Mucosa of rectum (tissue), 2 donors: Measurements from ENCODE around the gene RAPH1.
A peak's percentile ranks its signal among the peaks of the same experiment; 100 is the strongest.

Source experiments
- H3K27ac ChIP-seq, 2 donors: one replicate each; pipeline ENCODE4 v1.7.0; 2013; ENCODE audit warnings: inconsistent platforms in 2 of 2, low read depth in 2 of 2, low read length in 2 of 2
- H3K27me3 ChIP-seq, 2 donors: one replicate each; pipeline ENCODE4 v1.7.0; 2013; ENCODE audit warnings: low read length in 2 of 2; ENCODE audit not compliant: control insufficient read depth in 2 of 2, insufficient read depth in 2 of 2
- H3K36me3 ChIP-seq, 2 donors: one replicate each; pipeline ENCODE4 v1.7.0; 2013; ENCODE audit warnings: low read length in 2 of 2; ENCODE audit not compliant: control insufficient read depth in 2 of 2, insufficient read depth in 2 of 2
- H3K4me1 ChIP-seq, 2 donors: one replicate each; pipeline ENCODE4 v1.7.0; 2013; ENCODE audit warnings: low read length in 2 of 2, mild to moderate bottlenecking in 1 of 2; ENCODE audit not compliant: control insufficient read depth in 2 of 2, insufficient read depth in 2 of 2
- H3K4me3 ChIP-seq, 2 donors: one replicate each; pipeline ENCODE4 v1.7.0; 2013; ENCODE audit warnings: low read length in 2 of 2
- H3K9ac ChIP-seq, 2 donors: one replicate each; pipeline ENCODE4 v1.7.0; 2013; ENCODE audit warnings: low read length in 2 of 2, low read depth in 1 of 2, mild to moderate bottlenecking in 1 of 2
- H3K9me3 ChIP-seq, 2 donors: one replicate each; pipeline ENCODE4 v1.7.0; 2013; ENCODE audit warnings: low read length in 2 of 2; ENCODE audit not compliant: control insufficient read depth in 2 of 2
- donor health status: healthy.
- donor health status: Normal muscosa, but diverticular disease.

RAPH1 gene

DNA sequence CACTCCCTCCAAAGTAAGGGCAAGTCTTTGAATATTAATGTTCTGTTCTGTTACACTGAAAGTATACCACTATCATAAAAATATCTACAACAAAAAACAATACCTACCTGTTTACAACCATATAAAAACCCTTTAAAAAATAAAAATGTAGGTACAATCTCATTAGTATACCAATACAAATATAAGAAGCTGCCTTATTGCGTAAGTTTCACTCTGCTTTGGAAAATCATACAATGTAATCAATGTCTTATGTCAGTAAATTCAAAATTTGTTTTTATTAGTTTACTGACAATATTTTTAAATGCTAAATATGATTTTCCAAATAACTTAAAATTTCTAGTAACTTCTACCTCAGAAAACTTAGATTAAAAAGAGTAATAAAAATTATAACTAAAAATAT, 72.8 kb downstream of the RAPH1 start:
- Histone ChIP-seq H3K27ac (no peak overlapping the region), H3K9me3 (no peaks in the 10 kb centered on the region), H3K27me3 (no peaks in the 10 kb centered on the region), H3K36me3 (peaks cover 10 to 16% of the 10 kb centered on the region in 2 donors), H3K4me3 (no peak overlapping the region), H3K9ac (no peak overlapping the region), H3K4me1 (no peaks in the 10 kb centered on the region)

DNA sequence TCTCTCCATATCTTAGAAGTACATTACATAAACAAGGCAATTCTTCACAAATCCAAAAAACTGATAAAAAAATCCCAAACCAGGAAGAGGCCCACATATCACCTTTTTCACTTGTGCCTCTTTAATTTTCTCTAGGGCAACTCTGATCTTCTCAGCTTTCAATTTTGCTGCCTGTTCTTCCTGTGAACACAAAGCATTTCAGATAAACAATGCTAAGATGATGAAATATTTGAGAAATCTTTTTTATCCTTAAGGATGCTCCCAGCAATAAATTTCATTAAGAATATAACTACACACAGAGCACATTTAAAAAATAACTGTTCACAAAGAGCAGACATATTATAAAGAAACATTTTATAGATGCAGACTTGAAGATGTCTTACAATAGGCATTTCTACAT, 73.4 kb downstream of the RAPH1 start:
- Histone ChIP-seq H3K4me3 (no peak overlapping the region), H3K9ac (no peak overlapping the region), H3K9me3 (no peaks in the 10 kb centered on the region), H3K36me3 (peaks cover 11 to 16% of the 10 kb centered on the region in 2 donors), H3K27ac (no peak overlapping the region), H3K27me3 (no peaks in the 10 kb centered on the region), H3K4me1 (no peaks in the 10 kb centered on the region)

DNA sequence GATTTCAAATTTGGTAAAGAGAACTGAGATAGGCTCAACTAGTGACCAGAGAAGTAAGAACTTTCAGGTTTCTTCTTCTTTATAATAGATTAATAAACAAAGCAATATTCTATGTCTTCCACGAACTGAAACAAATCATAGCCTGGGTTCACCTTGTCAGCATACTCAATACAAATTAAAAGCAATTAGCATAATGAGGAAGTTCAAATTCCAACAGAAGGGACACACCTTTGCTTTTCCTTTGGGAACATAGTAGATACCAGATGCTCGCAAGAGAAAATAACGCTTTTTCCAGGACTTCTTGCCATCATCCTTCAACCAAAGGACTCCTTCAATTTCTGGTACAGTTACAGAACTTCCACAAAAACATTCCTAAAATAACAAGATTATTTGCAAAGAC, 79.9 kb downstream of the RAPH1 start:
- H3K9me3 ChIP-seq: no peaks in the 10 kb centered on the region
- no peak overlapping the region for H3K4me3 ChIP-seq
- no peaks in the 10 kb centered on the region for H3K27me3 ChIP-seq
- no peak overlapping the region for H3K27ac ChIP-seq
- peaks cover 0 to 12% of the 10 kb centered on the region in 2 donors for H3K4me1 ChIP-seq
- peaks cover 22 to 26% of the 10 kb centered on the region in 2 donors for H3K36me3 ChIP-seq
- H3K9ac ChIP-seq: no peak overlapping the region

DNA sequence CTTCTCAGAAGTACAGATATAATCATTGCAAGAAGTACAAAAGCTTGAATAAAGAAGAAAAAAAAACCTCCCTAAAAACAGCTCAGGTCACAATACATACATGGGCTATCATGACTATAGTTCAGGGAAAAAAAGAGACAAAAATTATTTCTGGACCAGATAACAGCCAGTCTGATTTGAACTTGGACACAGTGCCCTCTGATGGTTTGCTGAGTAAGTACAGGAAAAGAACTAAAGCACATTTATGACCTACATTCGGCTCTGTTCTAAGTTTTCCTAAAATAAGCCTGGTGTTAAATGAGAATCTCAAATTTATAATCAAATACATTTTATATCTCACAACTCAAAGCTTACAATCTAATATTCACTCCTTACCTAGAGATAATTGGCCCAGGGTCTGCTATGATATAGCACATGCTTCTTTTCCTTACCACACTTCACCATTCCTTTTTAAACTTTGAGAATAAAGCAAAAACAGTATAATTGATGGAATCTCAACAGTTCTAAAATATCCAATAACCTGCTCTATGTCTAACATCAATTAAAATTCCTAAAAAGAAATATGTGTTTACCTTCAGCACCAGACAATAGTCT, 81.1 kb downstream of the RAPH1 start:
- H3K4me3 ChIP-seq: no peak overlapping the region
- H3K9ac ChIP-seq: peak overlapping the region in 1 of 2 donors; percentile 33
- H3K9me3 ChIP-seq: no peaks in the 10 kb centered on the region
- no peak overlapping the region for H3K27ac ChIP-seq
- peaks cover 20 to 21% of the 10 kb centered on the region in 2 donors for H3K36me3 ChIP-seq
- H3K4me1 ChIP-seq: peaks cover 0 to 12% of the 10 kb centered on the region in 2 donors
- no peaks in the 10 kb centered on the region for H3K27me3 ChIP-seq

- no peak overlapping the region for H3K27ac ChIP-seq
- no peak overlapping the region for H3K9ac ChIP-seq
- peaks cover 0 to 12% of the 10 kb centered on the region in 2 donors for H3K4me1 ChIP-seq
- H3K9me3 ChIP-seq: no peaks in the 10 kb centered on the region
- H3K27me3 ChIP-seq: no peaks in the 10 kb centered on the region
- H3K36me3 ChIP-seq: peaks cover 22 to 24% of the 10 kb centered on the region in 2 donors
- no peak overlapping the region for H3K4me3 ChIP-seq
Measured at GRCh38 chr2:203451689-203452088, 83.4 kb downstream of the RAPH1 start.

DNA sequence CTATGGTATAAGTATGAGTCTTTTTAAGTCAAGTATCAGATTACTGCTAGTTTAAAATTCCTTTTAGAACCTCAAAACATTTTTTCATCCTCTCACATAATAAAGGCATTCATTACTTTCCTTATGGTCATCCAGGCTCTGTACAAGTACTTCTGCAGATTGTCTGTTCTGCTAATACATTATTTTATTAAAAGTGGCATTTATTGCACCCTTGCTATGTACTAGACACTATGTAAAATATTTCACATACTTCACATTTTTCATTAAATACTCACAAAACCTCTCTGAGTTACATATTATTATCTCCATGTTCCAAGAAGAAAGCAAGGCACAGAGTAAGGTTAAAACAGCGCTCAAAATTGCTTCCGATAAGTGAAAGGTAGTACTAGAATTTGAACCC, 84.1 kb downstream of the RAPH1 start:
- Histone ChIP-seq H3K9me3 (no peaks in the 10 kb centered on the region), H3K4me1 (peaks cover 0 to 12% of the 10 kb centered on the region in 2 donors), H3K4me3 (no peak overlapping the region), H3K27ac (no peak overlapping the region), H3K9ac (no peak overlapping the region), H3K27me3 (no peaks in the 10 kb centered on the region), H3K36me3 (peaks cover 23 to 31% of the 10 kb centered on the region in 2 donors)

DNA sequence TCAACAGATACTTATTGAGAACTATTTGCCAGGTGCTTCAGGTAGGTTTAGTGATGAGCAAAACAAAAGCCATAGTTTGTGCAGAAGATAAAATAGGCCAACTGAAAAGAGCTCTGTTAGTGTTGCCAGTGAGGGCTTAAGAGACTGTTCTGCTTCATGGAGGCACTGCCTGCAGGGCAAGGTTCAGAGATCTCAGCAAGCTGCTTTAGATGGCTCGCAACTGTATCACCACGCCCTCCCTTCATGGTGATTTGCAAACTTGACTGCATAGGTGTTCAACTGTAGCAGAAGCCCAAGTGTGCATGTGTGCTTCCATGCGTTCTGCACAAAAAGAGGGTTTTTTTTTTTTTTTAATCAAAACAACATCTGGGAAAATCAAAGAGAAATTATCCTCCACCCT, 84.5 kb downstream of the RAPH1 start:
- H3K27ac ChIP-seq: no peak overlapping the region
- peaks cover 0 to 10% of the 10 kb centered on the region in 2 donors for H3K4me1 ChIP-seq
- no peaks in the 10 kb centered on the region for H3K9me3 ChIP-seq
- H3K4me3 ChIP-seq: no peak overlapping the region
- H3K9ac ChIP-seq: no peak overlapping the region
- no peaks in the 10 kb centered on the region for H3K27me3 ChIP-seq
- H3K36me3 ChIP-seq: peaks cover 23 to 34% of the 10 kb centered on the region in 2 donors

DNA sequence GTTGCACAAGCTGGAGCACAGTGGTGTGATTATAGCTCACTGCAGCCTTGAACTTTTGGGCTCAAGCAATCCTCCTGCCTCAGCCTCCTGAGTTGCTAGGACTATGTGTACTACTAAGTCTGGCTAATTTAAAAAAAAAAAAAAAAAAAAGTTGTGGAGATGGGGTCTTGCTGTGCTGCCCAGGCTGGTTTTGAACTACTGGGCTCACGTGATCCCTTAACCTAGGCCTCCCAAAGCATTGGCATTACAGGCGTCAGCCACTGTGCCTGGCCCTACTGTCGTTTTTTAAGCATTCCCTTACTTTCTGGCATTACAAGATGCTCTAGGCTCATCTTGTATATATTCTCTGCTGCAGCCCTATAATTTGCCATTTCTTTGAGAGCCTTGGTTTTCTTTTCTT, 88.3 kb downstream of the RAPH1 start:
- Histone ChIP-seq H3K9ac (no peak overlapping the region), H3K4me1 (no peaks in the 10 kb centered on the region), H3K36me3 (peaks cover 32 to 46% of the 10 kb centered on the region in 2 donors), H3K9me3 (no peaks in the 10 kb centered on the region), H3K27me3 (no peaks in the 10 kb centered on the region), H3K4me3 (no peak overlapping the region), H3K27ac (no peak overlapping the region)

DNA sequence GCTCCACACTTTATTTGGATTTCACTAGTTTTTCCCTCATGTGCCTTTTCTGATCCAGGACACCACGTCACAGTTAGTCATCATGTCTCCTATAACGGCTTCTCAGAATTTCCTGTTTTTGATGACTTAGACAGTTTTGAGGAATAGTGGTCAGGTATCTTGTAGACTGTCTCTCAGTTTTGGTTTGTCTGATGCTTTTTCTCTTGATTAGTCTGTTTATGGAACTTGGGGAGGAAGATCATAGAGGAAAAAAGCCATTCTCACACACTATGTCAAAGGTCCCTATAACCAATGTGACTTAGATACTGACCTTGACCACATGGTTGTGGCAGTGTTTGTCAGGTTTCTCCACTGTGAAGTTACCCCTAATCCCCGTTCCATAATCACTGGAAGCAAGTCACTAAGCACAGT, 89.0 kb downstream of the RAPH1 start:
- H3K36me3 ChIP-seq: peaks cover 35 to 47% of the 10 kb centered on the region in 2 donors
- no peaks in the 10 kb centered on the region for H3K27me3 ChIP-seq
- no peaks in the 10 kb centered on the region for H3K4me1 ChIP-seq
- no peak overlapping the region for H3K27ac ChIP-seq
- H3K9ac ChIP-seq: no peak overlapping the region
- H3K4me3 ChIP-seq: no peak overlapping the region
- H3K9me3 ChIP-seq: no peaks in the 10 kb centered on the region

DNA sequence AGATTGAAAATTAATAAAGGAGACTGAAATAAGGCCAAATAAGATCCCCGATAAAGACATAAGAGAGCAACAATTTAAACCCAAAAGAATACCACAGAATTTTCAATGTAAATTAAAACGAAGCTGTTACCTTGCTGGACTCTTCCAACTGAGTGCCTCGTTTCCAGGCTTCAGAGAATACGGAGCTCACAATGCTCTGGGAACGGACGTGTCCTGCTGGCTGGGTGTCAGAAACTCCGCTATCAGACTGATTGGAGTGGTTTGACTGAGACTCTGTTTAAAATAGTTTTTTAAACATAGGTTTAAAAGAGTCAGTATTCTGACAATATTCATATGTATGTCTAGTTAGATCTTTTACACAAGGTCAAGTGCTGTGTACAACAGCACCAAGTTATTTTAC, 90.4 kb downstream of the RAPH1 start:
- peaks cover 44 to 49% of the 10 kb centered on the region in 2 donors for H3K36me3 ChIP-seq

More for the DNA sequence above, 90.4 kb downstream of the RAPH1 start:
- Histone ChIP-seq H3K9ac (no peak overlapping the region), H3K27ac (no peak overlapping the region), H3K4me3 (no peak overlapping the region), H3K9me3 (no peaks in the 10 kb centered on the region), H3K4me1 (no peaks in the 10 kb centered on the region), H3K27me3 (no peaks in the 10 kb centered on the region)
